D721Med (cell line): Measurements from ENCODE around the gene BNC2.
"Not testable (repeated sequence)": the region's sequence is repeated elsewhere in the genome, so short reads cannot be mapped to it uniquely, and the experiment has no call there.

Experiments
- DNase-seq: peaks from one replicate; pipeline ENCODE4 v3.0.0; 2011; ENCODE audit warnings: low spot score; ENCODE audit not compliant: insufficient read length
- FAIRE-seq: peaks from 2 replicates; lab custom pipeline; 2011; peaks lifted over from hg19 to GRCh38; lab: Jason Lieb, UNC
- TF ChIP-seq, protein P1 (sequence below): IDR thresholded peaks from 2 replicates; pipeline ENCODE4 v1.5.1; 2012; ENCODE audit warnings: mild to moderate bottlenecking, control low read depth; ENCODE audit not compliant: insufficient read depth; ENCODE audit errors: missing control alignments

Gene BNC2

DNA sequence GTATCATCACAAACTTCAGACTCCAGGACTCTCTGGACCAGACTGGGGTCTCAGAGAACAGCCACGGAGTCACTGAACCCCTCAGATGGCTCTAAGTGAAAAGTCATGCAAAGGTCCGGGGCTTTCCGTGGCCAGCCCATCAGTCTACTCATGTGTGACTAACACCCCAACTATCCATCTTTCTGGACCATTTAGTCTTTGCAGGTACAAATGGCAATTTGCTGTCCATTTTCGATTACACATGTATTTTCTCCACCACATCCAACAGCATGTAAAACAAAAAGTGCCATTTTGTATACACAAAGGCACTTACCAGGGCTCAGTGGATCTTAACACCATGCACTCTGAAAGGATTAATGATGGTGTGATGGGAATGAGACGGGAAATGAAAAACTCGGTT lies 387.7 kb downstream of the BNC2 start:
- no peak for FAIRE-seq

DNA sequence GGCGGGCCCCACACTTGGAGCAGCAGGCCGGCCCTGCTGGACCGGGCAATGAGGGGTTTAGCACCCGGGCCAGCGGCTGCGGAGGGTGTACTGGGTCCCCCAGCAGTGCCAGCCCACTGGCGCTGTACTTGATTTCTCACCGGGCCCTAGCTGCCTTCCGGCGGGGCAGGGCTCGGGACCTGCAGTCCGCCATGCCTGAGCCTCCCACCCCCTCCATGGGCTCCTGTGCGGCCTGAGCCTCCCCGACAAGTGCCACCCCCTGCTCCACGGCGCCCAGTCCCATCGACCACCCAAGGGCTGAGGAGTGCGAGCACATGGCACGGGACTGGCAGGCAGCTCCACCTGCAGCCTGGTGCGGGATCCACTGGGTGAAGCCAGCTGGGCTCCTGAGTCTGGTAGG lies 389.9 kb downstream of the BNC2 start:
- FAIRE-seq, DNase-seq: not testable (repeated sequence)

More for the DNA sequence above, 387.7 kb downstream of the BNC2 start:
- TF ChIP-seq, protein P1, sequence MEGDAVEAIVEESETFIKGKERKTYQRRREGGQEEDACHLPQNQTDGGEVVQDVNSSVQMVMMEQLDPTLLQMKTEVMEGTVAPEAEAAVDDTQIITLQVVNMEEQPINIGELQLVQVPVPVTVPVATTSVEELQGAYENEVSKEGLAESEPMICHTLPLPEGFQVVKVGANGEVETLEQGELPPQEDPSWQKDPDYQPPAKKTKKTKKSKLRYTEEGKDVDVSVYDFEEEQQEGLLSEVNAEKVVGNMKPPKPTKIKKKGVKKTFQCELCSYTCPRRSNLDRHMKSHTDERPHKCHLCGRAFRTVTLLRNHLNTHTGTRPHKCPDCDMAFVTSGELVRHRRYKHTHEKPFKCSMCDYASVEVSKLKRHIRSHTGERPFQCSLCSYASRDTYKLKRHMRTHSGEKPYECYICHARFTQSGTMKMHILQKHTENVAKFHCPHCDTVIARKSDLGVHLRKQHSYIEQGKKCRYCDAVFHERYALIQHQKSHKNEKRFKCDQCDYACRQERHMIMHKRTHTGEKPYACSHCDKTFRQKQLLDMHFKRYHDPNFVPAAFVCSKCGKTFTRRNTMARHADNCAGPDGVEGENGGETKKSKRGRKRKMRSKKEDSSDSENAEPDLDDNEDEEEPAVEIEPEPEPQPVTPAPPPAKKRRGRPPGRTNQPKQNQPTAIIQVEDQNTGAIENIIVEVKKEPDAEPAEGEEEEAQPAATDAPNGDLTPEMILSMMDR: no peak
- DNase-seq: no peak

DNA sequence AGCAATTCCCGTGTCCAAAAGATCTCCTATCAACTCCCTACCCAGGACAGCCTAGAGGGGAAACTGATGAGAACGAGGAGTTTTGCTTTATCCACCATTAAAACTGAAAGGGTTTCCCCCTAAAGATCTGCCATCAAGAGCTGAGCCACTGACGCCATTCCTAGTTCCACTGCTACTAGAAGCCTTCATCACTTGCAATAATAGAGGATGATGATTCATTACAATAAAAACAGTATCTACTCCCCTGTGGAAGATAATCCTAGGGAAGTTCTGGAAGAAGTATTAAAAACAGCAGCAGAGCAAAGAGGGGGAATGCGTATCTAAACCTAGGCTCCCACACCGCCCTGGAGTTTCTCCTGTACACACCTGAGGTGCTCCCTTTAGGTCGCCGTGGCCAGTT lies 394.5 kb downstream of the BNC2 start:
- TF ChIP-seq, protein P1: no peak
- FAIRE-seq (no peak), DNase-seq (no peak)

DNA sequence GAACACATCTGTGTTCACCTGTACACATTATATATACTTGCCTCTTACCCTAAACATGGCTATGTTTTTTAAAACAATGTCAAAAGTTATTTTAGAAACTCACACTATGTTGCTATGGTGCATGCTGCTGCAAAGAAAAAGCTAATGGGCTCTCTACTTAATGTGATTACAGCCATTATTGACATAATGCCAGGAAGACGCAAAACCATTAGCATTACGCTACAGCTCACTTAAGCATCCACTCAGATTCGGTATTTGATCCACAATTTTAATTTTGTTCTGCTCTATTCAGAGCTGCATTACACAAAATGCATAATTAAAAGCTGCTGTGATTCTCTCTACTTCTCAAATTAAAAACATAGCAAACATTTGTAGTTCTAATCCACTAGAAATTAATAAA lies 395.2 kb downstream of the BNC2 start:
- DNase-seq (no peak), FAIRE-seq (no peak)
- TF ChIP-seq, protein P1: no peak

DNA sequence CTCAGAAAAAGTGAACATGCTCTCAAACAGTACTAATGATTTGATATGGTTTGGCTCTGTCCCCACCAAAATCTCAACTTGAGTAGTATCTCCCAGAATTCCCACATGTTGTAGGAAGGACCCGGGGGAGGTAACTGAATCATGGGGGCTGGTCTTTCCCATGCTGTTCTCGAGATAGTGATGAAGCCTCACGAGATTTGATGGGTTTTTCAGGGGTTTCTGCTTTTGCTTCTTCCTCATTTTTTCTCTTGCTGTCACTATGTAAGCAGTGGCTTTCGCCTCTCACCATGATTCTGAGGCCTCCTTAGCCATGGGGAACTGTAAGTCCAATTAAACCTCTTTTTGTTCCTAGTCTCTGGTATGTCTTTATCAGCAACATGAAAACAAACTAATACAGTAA lies 401.3 kb downstream of the BNC2 start:
- TF ChIP-seq, protein P1: no peak
- DNase-seq: no peak

DNA sequence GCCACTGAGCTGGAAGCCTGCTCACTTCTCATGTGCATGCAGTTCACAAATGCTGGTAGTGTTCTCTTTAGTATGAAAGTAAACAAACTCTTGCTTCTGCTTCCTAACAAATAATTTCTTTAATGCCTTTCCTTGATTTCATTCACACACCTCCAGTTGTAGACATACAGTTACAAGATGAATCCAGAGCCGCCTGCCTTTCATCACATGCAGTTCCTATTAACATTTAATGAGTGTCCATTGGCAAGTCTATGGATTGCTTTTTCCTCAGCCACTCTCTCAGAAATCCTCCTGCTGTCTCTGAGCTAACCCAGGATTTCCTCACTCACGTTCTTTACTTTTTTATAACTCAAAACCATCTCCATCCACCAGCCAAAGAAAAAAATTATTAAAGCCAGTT lies 408.6 kb downstream of the BNC2 start:
- FAIRE-seq (no peak), DNase-seq (no peak)
- TF ChIP-seq, protein P1: no peak

More for the DNA sequence above, 401.3 kb downstream of the BNC2 start:
- no peak for FAIRE-seq

DNA sequence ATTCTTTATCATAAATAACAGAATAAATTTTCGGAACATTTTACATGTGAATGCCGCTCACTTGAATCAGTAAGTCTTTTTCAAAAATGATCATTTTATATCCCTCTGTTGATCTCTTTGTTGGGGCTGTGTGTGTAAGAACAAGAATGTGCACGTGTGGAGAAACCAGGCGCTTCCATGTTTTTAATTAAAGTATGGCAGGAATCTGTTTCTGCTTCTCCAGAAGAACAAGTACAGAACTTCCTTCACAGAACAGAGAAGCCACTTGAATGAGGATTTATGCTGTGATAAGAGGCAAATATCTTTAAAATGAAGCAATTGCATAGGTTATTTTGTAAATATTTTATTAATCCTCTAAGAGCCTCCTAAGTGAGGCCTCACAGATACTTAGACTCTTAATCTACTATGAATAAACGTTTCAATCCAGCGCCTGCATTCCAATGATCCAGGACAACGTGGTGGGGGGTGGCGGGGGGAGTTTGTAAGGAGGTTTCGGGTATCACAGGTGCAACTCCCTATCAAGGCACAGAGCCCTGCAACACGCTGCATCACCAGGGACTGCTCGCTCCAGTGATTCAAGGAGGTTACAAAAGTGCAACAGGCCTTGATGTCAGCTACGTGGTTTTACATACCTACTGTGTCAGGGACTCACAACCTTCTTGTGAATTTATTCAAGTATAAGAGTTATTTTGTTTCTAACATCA lies 409.2 kb downstream of the BNC2 start:
- FAIRE-seq: no peak
- TF ChIP-seq, protein P1: no peak
- DNase-seq: no peak
